ENCODE data around the gene NUBP2. TPM values are rescaled to one million over a fixed set of nuclear protein-coding genes. Genes with fewer than 3 reads are reported as not detected.

NUBP2 gene
- total and polyA plus RNA-seq, 10 of the 15 experiments (the other 5 are each of a cell fraction or from before 2014, with no cell fraction given), result 1.9 to 129 (median 51.7) TPM

DNA sequence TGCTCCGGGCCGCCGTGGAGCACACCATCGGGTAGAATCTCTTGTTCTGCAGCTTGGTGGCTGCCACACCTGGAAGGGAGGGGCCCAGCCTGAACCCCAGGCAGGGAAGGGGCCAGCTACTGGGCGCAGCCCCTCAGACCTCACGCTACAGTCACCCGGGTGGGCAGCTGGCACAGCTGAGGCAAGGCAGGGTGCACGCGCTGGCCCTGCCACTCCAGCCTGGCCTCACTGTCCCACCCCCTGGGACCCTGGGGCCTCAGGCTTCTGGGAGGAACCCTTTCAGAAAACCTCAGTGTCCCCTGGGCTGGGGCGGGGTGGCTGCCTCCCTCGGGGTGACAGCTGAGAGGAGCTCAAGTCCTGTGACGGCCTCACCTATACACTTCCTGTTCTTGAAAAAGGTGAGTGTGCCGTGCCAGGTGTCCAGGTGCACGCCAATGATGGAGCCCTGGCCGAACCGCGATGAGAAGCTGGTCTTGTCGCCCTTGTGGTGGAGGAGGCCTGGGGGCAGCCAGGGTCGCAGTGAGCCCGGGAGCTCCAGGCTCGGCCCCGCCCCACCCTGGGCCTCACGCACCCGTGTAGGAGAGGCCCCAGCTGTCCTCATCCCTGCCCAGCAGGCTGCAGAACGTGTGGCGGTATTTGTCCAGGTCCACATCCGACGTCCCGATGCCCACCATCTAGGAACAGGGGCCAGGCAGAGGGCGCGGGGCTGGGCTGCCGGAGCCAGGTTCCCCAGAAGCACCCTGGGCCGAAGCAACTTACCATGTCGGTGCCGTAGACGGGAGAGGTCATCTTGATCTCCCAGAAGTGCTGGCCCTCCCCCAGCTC is 5.2 kb upstream of the NUBP2 start:
- no peak overlapping the region for H2AFZ ChIP-seq (ENCODE audit: control insufficient read depth, low read depth, low read length)
- ATAC-seq (no peak), DNase-seq (ENCODE audit: low read depth, low spot score) (no peak), FAIRE-seq (no peak)
- BruUV-seq (replicated peaks), result no TSS peak
- H3K36me3 ChIP-seq (ENCODE audit: control insufficient read depth in 2 of 2, insufficient read depth in 2 of 2, low read length in 1 of 2), result peaks cover 3 to 8% of the 10 kb centered on the region in 2 experiments; a peak in 3 of 4 replicates
- H3K9me3 ChIP-seq (replicated peaks; ENCODE audit: control insufficient read depth, insufficient read depth, low read length), result no peaks in the 10 kb centered on the region
- ChIA-PET CTCF (no interaction called here), RAD21 (ENCODE audit: unreplicated experiment) (no interaction called here), SMC1A (ENCODE audit: uncharacterized antibody, unreplicated experiment) (no interaction called here), POLR2A (no interaction called here)
- intact Hi-C loops (cut with micrococcal nuclease; ENCODE audit: unreplicated experiment) (no loop called here), in situ Hi-C loops (cut with MboI) (no loop called here)
- 68% methylated on average over 36 of the region's 36 CpGs for WGBS (ENCODE audit: insufficient coverage, insufficient replicate concordance, low lambda C conversion rate, missing lambda C conversion rate)
- peaks cover 22% of the 10 kb centered on the region for H3K79me2 ChIP-seq (ENCODE audit: control insufficient read depth, insufficient read depth, low read length)
- TF ChIP-seq MTA3 (IDR thresholded peaks at IDR 0.05; ENCODE audit: borderline replicate concordance, low read length) (no peak), POLR2A (IDR thresholded peaks at IDR 0.05; ENCODE audit: low read depth, low read length) (peak; percentile 62), POLR2AphosphoS5 (IDR thresholded peaks at IDR 0.05; ENCODE audit: low read length) (peak; percentile 45; the same call in 1 of the 2 replicates)
- H3K27me3 ChIP-seq (replicated peaks in 1 of 2; ENCODE audit: control insufficient read depth in 2 of 2, insufficient read depth in 2 of 2, low read length in 1 of 2), result no peaks in the 10 kb centered on the region
- H3K27ac ChIP-seq (ENCODE audit: control insufficient read depth, insufficient read depth), result no peak overlapping the region
- no peaks in the 10 kb centered on the region for H4K20me1 ChIP-seq (ENCODE audit: control insufficient read depth, insufficient read depth)
- H3K9ac ChIP-seq (ENCODE audit: control insufficient read depth, insufficient read depth, low read length), result no peak overlapping the region
- H3K4me2 ChIP-seq (ENCODE audit: control insufficient read depth, insufficient read depth), result no peak overlapping the region
- H3K4me3 ChIP-seq, result no peak overlapping the region
- peaks cover 17% of the 10 kb centered on the region for H3K4me1 ChIP-seq (ENCODE audit: control insufficient read depth, insufficient read depth, low read length)

DNA sequence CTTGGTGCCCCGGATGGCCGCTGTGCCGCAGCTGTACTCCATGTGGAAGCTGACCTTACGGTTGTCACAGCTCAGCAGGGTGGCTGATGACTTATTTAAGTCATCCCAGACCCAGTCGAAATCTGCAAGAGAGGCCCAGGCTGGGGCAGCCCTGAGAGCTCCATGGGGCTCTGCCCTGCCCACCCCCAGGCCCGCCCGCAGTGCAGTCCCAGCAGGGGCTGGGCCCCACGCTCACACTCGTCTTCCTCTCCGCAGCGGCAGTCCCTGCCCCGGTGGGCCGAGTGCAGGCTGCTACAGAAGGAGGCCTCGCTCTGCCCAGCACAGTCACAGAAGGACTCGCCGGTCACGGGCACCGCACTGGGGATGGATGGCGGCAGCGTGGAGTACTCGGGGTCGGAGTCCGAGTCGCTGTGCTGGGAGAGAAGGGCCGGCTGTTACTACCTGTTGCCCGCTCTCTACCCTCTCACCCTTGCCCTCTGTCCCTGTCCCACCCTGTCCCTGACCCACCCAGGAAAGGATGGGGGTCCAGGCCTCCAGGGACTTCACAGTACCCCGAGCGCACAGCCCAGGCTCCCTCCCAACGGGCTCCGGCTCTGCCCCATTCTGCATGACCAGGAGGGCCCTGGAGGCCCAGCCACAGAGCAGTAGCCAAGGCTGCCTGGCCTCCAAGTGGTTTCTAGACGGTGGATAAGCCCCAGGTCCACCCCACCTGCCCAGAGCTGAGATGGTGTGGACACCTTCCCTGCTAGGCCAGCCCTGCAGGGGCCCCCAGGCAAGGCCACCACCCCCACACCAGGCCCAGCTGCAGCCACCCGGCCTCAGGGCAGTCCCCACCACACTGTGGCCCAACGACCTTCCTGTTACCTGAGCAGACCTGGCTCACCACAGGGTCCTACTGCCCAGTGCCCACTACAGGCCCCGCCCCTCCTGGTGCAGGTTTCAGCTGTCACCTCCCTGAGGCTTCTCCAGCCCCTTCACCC is 4.3 kb upstream of the NUBP2 start:
- POLR2A ChIA-PET, result interaction anchor here (1.2 kb wide), 1 partner anchor 73 kb away, joined by 3 read pairs; the partner anchor contains the start of gene MAPK8IP3
- peaks cover 16% of the 10 kb centered on the region for H3K79me2 ChIP-seq (ENCODE audit: control insufficient read depth, insufficient read depth, low read length)
- H3K4me3 ChIP-seq, result no peak overlapping the region
- H3K4me1 ChIP-seq (ENCODE audit: control insufficient read depth, insufficient read depth, low read length), result peaks cover 17% of the 10 kb centered on the region
- H3K36me3 ChIP-seq (ENCODE audit: control insufficient read depth in 2 of 2, insufficient read depth in 2 of 2, low read length in 1 of 2), result peaks cover 3 to 8% of the 10 kb centered on the region in 2 experiments; a peak in 3 of 4 replicates
- no peak for ATAC-seq
- 80% methylated on average over 32 of the region's 34 CpGs for WGBS (ENCODE audit: insufficient coverage, insufficient replicate concordance, low lambda C conversion rate, missing lambda C conversion rate)
- no peaks in the 10 kb centered on the region for H3K9me3 ChIP-seq (replicated peaks; ENCODE audit: control insufficient read depth, insufficient read depth, low read length)
- CTCF ChIA-PET, result no interaction called here
- H2AFZ ChIP-seq (ENCODE audit: control insufficient read depth, low read depth, low read length), result no peak overlapping the region
- FAIRE-seq, result no peak
- SMC1A ChIA-PET (ENCODE audit: uncharacterized antibody, unreplicated experiment), result no interaction called here
- no peaks in the 10 kb centered on the region for H4K20me1 ChIP-seq (ENCODE audit: control insufficient read depth, insufficient read depth)
- DNase-seq (ENCODE audit: low read depth, low spot score), result no peak
- H3K27ac ChIP-seq (ENCODE audit: control insufficient read depth, insufficient read depth), result no peak overlapping the region
- H3K9ac ChIP-seq (ENCODE audit: control insufficient read depth, insufficient read depth, low read length), result no peak overlapping the region
- in situ Hi-C loops (cut with MboI), result no loop called here
- no peak overlapping the region for H3K4me2 ChIP-seq (ENCODE audit: control insufficient read depth, insufficient read depth)
- RAD21 ChIA-PET (ENCODE audit: unreplicated experiment), result no interaction called here
- no peaks in the 10 kb centered on the region for H3K27me3 ChIP-seq (replicated peaks in 1 of 2; ENCODE audit: control insufficient read depth in 2 of 2, insufficient read depth in 2 of 2, low read length in 1 of 2)
- intact Hi-C loops (cut with micrococcal nuclease; ENCODE audit: unreplicated experiment), result no loop called here
- TF ChIP-seq IKZF2 (IDR thresholded peaks at IDR 0.05) (no peak), POLR2A (IDR thresholded peaks at IDR 0.05; ENCODE audit: low read depth, low read length) (peak; percentile 32), STAT3 (IDR thresholded peaks at IDR 0.05; ENCODE audit: low read depth, low read length) (no peak)
- TF ChIP-seq, protein P1, sequence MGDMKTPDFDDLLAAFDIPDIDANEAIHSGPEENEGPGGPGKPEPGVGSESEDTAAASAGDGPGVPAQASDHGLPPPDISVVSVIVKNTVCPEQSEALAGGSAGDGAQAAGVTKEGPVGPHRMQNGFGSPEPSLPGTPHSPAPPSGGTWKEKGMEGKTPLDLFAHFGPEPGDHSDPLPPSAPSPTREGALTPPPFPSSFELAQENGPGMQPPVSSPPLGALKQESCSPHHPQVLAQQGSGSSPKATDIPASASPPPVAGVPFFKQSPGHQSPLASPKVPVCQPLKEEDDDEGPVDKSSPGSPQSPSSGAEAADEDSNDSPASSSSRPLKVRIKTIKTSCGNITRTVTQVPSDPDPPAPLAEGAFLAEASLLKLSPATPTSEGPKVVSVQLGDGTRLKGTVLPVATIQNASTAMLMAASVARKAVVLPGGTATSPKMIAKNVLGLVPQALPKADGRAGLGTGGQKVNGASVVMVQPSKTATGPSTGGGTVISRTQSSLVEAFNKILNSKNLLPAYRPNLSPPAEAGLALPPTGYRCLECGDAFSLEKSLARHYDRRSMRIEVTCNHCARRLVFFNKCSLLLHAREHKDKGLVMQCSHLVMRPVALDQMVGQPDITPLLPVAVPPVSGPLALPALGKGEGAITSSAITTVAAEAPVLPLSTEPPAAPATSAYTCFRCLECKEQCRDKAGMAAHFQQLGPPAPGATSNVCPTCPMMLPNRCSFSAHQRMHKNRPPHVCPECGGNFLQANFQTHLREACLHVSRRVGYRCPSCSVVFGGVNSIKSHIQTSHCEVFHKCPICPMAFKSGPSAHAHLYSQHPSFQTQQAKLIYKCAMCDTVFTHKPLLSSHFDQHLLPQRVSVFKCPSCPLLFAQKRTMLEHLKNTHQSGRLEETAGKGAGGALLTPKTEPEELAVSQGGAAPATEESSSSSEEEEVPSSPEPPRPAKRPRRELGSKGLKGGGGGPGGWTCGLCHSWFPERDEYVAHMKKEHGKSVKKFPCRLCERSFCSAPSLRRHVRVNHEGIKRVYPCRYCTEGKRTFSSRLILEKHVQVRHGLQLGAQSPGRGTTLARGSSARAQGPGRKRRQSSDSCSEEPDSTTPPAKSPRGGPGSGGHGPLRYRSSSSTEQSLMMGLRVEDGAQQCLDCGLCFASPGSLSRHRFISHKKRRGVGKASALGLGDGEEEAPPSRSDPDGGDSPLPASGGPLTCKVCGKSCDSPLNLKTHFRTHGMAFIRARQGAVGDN (IDR thresholded peaks at IDR 0.05), result no peak
- no TSS peak for BruUV-seq (replicated peaks)
